Stimulated activated CD4-positive, alpha-beta T cell treated with anti-CD3 and anti-CD28 coated beads, Interleukin-2, amount 100 ng/mL, for 24 hours (primary cell): ENCODE data around the gene DLX5.

Source experiments
- DNase-seq, 2 donors: peaks; one replicate each; pipeline ENCODE4 v3.0.0-alpha.2; 2020

DLX5 gene

DNA sequence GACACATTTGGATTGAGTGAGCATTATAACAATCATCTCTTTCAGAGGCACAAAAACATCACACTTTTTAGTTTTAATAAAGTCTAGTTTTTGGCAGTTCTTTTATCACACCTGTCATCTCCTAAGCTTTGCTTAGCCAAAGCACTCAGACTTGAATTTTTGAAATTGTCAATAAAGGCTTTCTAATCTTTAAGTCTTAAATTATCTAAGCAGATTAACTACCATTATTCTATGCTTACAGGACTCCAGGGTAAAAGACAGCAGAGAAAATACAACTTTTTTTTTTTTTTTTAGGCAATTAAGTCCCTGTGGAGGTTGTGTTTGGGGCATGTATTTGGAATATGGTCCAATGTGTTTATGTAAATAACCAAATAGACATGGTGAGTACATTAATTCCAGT, 36.9 kb downstream of the DLX5 start:
- no peak for DNase-seq

DNA sequence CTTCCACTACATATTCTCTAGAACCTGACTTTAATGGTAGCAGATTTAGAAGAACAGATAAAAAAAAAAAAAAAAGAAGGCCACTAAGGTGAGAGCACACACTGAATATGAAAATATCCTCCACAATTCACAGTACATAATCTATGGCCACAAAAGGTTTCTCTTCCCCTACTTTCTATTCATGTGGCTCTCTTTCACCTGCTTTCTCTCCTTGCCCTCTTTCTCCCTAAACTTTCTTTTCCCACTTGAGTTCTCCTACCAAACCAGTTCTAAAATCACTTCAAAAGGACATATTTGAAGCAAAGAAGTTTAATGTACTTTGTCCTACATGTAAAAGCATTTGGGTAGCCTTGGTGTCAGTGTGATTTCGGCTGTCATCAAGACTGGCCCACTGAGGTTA, 37.7 kb downstream of the DLX5 start:
- DNase-seq, result no peak

DNA sequence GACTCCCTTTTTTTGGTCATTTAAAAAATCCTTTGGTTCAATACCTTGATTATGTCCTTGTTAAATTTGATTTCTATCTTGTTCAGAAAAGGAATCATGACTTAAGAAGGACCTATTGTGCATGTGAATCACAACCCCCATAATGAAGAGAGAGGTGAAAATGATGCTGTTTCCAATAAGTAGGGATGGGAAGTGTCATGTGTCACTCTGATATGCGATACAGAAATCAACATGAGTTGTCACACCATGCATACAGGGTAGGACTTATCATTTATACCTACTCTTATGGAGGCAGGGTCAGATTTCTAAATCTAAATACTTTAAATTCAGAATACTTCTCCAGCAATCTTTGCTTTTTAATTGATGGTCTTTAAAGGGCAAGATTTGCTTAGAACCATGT, 38.6 kb downstream of the DLX5 start:
- no peak for DNase-seq

DNA sequence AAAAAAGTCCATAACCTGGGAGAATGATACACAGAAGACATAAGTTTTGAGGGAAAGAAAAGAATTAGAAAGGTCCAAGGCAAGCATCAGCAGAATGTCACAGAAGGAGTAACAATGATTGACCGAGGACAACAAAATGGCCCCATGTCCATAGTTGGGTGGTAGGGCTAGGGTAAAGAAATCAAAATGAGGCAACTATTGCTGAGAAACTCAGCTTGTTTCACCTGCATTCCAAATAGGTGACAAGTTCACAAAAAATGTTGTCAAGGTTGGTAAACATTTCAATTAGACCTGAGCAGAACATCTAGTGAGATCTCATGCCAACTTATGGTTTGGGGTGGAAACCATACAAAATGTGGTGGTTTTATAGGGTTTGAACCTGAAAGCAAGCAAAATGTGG, 42.0 kb downstream of the DLX5 start:
- no peak for DNase-seq

DNA sequence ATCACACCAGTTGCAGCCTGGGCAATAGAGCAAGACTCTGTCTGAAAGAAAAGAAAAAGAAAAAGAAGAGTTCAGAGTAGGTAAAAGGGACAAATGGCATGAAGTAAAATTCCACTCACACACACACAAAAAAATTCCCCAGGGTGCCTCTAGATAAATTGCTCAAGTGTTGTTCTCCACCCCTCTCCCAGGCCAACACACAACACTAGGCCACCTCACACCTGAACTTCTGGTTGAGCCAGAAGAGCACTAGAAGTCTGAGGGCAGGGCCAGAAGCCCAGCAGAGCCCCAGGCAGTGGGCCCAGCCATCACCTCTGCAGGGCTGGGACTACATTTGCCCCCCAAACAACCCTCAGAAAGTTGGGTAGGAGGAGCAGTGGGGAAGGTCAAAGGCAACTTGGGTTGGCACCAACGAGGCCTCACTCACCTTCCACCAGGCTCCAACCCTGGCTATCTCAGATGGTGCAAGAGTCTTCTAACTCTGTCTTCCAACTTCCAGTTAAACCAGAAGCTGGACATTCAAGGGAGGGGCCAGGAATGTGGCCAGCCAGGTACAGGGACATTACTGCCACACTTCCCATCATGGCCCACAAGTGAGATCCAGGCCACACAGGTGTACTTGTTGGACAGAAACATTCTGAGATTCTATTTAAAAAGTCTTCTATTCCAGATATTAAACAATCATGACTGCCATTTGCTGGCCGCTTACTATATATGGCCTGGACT, 44.9 kb downstream of the DLX5 start:
- no peak for DNase-seq

DNA sequence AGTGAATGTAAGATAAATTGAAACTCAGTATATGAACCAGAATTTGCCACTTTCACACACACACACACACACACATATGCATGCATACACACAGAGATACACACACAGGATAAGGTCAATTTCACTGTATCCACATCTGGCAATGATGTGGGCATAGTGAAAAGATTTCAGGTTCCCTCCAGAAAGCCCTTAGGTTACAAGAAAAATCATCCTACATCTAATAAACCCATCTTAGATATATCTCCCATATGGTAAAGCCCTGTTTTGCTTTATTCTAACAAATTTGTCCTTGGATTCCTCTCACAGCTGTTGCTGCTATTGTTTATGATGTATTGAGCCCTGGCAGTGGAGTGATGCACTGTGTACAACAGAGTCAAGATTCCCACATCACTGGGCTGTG, 47.2 kb downstream of the DLX5 start:
- DNase-seq, result no peak

DNA sequence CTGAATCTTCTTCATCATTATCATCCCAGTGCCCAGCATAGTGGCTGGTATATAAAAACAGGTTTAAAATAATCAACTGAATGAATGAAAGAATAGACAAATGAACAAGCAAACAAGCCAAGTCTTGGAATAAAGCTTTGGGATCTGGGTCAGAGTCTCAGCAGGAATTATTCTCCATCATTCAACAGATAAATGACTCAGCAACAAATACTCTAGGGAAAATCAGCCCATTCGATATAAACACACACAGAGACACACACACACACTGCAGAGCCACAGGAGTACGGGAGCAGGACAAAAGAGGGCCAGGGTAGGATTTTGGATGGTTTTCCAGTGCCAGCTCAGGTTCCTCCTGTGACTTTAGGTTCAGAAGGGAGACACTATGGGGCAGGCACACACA, 48.5 kb downstream of the DLX5 start:
- no peak for DNase-seq

DNA sequence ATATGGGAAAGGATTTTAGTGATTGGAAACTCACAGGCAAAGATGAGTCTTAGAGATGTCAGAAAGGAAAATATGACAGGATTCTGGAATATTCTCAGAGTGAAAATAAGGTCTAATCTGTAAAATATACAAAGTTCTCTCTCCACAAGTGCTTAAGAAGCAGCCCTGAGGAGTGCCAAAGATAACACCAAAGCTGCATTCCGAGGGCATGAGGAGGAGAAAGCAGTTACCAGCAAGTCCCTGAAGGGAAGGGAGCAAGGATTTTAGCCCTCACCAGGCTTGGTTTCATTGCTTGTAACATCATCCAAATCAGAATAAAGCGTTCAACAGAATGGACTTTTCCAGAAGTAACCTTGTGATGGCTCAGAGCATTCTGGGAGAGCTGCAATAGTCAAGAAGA, 50.6 kb downstream of the DLX5 start:
- DNase-seq, result no peak

DNA sequence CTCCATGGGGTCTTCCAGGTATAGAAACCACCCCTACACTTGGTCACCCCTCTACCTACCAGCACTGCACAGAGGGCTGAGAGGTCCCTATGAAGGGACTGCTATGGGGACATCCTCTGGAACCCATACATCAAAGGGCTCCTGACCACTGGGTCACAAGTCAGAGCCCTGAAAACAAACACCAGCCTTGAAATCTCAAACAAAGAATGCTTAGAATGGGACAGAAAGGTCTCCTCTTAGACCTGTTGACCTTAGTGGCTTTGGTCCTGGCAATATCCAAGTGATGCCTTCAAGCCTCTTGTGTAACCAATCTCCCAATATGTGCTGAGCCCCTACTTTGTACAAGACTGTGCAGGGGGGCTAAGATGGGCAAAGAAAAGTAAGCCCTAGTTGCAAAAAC, 53.9 kb downstream of the DLX5 start:
- DNase-seq, result no peak
